HL-60 (cell line): ENCODE measurements around the gene SLC29A2.

ENCODE experiments used
- GABPA ChIP-seq: IDR thresholded peaks from 2 replicates; pipeline ENCODE4 v1.6.1; 2012; ENCODE audit warnings: low read depth
- POLR2AphosphoS5 ChIP-seq: IDR thresholded peaks from 2 replicates; pipeline ENCODE4 v1.6.1; 2012; ENCODE audit warnings: low read depth
- TF ChIP-seq, protein P1 (sequence below): IDR thresholded peaks from one replicate; pipeline ENCODE4 v1.5.1; 2011; ENCODE audit warnings: low read length, control low read depth, inconsistent platforms; ENCODE audit not compliant: insufficient read depth
- TF ChIP-seq, protein P2 (sequence below): IDR thresholded peaks from 2 replicates; pipeline ENCODE4 v1.6.1; 2012; ENCODE audit warnings: low read depth; ENCODE audit not compliant: insufficient replicate concordance

DNA sequence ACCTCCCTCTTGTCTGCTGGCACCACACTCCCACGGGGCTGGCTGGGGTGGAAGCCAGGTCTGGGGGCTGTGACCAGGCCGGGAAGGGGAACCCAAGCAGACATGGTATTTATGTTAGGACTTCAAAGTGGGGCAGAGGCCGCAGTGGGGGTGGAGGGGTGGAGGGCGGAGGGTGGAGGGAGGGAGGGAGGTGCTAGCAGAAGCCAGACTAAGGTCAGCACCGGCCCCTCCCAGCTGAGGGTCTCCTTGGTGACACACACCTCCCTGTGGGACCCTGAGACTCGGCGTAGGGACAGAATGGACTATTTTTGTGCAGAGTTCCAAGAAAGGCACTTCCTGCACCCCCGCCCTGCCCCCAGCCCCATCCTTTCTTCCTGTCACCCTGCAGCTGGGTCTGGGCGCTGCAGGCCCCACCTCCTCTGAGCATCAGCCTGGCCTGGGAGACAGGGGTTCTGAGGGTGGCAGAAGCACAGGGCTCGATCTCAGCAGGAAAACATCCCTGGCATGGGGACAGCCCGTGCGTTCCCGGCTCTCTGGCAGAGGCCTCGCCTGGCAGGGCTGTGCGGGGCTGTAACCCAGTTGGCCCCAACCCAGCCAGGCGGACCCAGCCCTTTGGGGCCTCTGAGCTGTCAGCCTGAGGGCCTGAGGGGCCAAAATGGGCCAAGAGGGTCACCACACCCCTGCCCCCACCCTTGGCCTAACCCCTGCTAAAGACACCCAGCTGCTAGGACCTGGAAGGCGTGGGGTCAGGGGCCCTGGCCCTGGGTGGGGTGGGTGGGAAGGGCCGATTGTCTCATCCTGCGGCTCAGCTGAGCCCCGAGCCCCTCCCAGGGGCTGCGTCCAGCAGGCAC lies 45.1 kb downstream of the SLC29A2 start:
- TF ChIP-seq, protein P1, sequence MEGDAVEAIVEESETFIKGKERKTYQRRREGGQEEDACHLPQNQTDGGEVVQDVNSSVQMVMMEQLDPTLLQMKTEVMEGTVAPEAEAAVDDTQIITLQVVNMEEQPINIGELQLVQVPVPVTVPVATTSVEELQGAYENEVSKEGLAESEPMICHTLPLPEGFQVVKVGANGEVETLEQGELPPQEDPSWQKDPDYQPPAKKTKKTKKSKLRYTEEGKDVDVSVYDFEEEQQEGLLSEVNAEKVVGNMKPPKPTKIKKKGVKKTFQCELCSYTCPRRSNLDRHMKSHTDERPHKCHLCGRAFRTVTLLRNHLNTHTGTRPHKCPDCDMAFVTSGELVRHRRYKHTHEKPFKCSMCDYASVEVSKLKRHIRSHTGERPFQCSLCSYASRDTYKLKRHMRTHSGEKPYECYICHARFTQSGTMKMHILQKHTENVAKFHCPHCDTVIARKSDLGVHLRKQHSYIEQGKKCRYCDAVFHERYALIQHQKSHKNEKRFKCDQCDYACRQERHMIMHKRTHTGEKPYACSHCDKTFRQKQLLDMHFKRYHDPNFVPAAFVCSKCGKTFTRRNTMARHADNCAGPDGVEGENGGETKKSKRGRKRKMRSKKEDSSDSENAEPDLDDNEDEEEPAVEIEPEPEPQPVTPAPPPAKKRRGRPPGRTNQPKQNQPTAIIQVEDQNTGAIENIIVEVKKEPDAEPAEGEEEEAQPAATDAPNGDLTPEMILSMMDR, result no peak
- TF ChIP-seq, protein P2, sequence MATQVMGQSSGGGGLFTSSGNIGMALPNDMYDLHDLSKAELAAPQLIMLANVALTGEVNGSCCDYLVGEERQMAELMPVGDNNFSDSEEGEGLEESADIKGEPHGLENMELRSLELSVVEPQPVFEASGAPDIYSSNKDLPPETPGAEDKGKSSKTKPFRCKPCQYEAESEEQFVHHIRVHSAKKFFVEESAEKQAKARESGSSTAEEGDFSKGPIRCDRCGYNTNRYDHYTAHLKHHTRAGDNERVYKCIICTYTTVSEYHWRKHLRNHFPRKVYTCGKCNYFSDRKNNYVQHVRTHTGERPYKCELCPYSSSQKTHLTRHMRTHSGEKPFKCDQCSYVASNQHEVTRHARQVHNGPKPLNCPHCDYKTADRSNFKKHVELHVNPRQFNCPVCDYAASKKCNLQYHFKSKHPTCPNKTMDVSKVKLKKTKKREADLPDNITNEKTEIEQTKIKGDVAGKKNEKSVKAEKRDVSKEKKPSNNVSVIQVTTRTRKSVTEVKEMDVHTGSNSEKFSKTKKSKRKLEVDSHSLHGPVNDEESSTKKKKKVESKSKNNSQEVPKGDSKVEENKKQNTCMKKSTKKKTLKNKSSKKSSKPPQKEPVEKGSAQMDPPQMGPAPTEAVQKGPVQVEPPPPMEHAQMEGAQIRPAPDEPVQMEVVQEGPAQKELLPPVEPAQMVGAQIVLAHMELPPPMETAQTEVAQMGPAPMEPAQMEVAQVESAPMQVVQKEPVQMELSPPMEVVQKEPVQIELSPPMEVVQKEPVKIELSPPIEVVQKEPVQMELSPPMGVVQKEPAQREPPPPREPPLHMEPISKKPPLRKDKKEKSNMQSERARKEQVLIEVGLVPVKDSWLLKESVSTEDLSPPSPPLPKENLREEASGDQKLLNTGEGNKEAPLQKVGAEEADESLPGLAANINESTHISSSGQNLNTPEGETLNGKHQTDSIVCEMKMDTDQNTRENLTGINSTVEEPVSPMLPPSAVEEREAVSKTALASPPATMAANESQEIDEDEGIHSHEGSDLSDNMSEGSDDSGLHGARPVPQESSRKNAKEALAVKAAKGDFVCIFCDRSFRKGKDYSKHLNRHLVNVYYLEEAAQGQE, result no peak
- TF ChIP-seq POLR2AphosphoS5 (no peak), GABPA (no peak)
